HG03469 (cell line): ENCODE results near the gene KCNQ1OT1.

Source experiments
- ATAC-seq: cut with Tn5 transposase; IDR thresholded peaks from one replicate; pipeline ENCODE4 v1.9.1; 2021; ENCODE audit warnings: mild to moderate bottlenecking, moderate library complexity, moderate number of reproducible peaks; ENCODE audit not compliant: unreplicated experiment

KCNQ1OT1 gene

GRCh38 chr11:2688381-2689231 lies 11.2 kb downstream of the KCNQ1OT1 start:
- ATAC-seq, result no peak

- ATAC-seq, result no peak
Observed at GRCh38 chr11:2687782-2688191, 12.0 kb downstream of the KCNQ1OT1 start.

DNA sequence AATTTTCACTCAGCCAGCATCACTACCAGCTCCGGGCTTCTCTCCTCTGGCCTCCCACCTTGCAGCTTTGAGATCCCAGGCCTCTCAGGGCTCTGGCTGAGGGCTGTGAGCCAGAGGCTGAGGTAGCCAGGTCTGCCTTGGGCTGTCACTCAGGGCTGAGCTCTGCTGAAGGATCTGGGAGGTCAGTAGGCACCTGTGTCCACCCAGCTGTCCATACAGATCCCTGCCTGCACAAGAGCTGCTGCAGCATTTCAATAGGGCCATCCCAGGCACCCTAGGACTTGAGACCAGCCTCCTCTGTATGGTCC lies 12.6 kb downstream of the KCNQ1OT1 start:
- no peak for ATAC-seq

- ATAC-seq, result no peak
Observed at GRCh38 chr11:2686360-2687222, 13.2 kb downstream of the KCNQ1OT1 start.

DNA sequence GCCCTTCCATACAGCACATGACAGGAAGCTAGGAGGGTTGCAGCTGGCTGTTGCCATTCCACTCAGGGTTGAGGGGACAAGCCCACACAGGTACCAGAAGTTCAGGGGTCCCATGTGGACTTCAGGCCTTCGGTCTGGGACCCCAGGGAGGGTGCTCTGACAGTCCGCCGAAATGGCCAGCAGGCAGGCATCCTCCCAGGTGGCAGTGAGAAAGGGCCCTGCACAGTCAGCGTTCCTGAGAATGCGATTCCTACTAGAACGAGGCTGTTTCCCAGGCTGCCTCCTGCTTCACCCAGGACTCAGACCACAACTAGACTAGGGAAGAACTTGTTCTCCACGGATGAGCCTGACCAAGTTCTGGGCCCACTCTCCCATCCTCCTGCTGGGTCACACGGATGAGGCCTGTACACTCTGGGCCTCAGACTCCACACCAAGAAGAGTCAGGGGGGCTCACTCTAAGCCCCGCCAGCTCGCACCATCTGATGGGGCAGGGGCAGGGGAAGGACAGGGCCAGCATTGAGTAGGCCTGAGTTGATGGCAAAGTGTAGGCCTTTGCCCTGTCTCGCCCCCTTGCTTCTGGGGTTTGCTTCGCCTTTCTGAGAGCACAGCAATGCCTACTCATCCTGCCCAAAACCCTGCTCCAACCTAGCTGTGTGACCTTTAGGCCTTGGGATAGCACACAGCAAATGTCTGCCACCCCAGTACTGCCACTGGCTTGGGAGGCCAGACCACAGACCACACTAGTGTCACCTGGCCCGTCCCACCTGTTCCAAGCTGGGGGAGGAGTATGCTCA lies 14.0 kb downstream of the KCNQ1OT1 start:
- no peak for ATAC-seq

DNA sequence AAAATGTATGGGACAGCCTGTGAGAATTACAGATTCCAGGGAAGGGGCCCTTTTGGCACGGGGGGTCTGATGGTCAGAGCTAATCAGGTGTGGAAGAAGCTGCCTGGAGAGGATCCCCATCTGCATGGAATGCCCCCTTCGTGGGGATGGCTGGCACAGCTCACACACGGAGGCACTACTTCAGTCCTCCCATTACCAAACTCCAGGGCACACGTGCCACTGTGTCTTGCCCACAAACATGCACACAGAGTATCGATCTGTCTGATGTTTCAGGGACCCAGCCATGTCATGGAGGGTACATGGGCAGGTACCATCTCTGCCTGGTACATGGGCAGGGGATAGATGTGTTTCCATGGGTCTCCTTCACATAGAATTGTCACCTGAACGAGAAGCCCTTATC lies 14.7 kb downstream of the KCNQ1OT1 start:
- no peak for ATAC-seq

GRCh38 chr11:2684581-2684980 lies 15.2 kb downstream of the KCNQ1OT1 start:
- ATAC-seq, result no peak

DNA sequence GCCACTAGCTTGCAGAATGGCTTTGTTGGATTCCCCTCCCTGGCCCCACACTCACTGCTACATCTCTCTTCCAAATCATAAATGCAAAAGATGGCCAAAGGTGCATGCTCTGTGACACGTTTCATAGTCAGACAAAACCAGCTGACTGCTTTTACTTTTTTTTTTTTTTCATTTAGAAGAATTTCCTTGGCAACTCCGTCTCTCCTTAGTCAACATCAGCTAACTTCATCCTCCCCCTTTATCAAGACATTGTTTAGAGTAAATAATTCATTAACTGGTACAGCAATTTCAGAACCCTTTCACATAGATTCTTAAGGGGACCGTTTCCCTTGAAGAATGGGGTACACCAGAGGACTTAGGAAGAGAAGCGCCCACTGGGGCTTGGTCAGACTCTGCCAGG lies 16.0 kb downstream of the KCNQ1OT1 start:
- no peak for ATAC-seq

DNA sequence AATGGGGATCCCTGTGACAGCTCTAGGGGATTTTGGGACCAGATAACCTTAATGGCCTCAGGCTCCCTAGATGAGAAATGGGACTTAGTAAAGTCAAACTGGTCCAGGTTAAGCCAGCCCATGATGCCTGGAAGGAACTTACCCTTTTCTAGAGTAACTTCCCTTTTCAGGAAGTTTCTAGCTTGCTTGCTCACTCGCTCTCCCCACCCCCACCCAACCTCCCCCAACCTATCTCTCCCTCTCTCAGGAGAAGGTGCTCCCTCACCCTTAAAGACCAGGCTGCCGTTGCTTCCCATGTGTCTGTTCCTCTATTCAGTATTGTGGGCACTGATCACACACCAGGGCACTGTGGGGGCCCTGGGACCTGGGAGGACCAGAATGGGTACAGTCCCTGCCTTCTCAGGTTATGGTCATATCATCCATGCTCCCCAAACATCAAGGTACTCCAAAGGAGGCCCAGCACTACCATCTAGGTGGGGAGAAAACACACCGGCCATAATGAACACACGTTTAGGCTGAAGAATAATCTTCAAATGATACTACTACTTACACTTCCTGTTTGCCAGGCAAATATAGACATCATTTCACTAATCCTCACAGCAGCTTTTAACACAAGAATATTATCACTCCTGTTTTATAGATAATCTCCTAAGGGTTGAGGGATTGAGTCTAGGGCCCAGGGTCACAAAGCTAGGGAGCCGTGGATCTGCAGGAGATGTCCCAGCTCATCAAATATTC lies 18.2 kb downstream of the KCNQ1OT1 start:
- no peak for ATAC-seq

GRCh38 chr11:2679011-2679676 lies 20.6 kb downstream of the KCNQ1OT1 start:
- no peak for ATAC-seq

DNA sequence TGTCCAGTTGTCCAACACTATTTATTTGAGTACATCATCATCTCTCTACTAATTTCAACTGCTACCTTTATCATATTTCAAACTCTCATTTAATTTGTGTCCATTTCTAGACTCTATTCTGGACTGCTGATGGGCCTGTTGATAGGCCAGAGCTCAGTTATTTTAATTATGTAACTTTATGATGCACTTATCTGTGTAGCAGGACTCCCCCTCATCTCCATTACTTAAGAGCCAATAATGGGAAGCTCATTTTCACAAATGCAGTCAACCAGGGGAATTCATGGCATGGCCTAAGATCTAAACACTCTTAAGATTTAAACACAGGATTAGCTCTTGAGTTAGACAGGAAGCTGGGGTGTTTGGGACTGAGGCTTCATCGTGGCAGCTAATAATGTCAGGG lies 21.4 kb downstream of the KCNQ1OT1 start:
- ATAC-seq, result no peak

GRCh38 chr11:2677127-2677526 lies 22.7 kb downstream of the KCNQ1OT1 start:
- no peak for ATAC-seq

DNA sequence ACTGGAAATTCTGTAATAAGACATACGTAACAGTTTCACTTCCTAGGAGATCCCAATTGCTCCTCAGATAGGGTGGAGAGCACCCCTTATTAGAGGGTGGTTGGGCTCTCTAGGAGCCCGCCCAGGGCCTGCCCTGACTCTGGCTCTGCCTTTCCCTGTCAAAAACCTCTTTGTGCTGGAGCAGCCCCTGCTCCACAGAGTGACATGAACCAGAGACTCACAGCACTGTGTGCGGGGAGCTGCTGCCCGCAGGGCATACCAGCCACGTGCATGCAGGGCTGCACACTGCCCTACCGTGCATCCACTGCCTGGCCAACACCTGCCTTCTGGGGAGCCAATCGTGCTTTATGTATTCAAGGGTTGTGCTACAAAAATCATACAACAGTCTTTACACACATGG lies 24.3 kb downstream of the KCNQ1OT1 start:
- ATAC-seq, result no peak

- ATAC-seq, result no peak
Observed at GRCh38 chr11:2674658-2675131, 25.1 kb downstream of the KCNQ1OT1 start.

DNA sequence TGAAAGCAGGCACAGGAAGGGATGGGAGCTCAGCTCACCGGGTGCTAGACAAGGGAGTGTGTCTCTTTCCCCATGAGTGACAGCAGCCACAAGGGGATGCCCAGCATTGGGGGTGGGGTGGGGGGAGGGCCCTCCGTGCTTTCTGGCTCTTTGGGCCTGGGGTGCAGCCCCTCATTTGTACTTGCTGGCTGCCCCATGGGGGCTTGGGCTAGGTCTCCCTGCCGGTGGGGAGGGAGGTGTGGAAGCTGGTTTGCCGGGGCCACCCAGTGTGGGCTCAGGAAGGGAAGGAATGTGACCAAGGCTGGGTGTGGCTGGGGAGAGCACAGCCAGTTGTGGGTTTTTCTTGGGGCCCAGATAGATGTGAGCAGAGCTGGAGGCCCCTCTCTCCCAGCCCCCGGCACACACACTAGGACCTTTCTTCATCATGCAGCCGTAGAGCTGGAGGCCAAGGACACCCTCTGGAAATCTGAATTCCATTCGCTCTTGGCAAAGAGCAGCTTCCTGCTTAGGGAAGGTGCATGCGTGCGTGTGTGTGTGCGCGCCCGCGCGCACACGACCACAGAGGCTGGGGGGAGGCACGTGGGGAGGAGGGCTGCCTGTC lies 25.8 kb downstream of the KCNQ1OT1 start:
- ATAC-seq, result no peak

DNA sequence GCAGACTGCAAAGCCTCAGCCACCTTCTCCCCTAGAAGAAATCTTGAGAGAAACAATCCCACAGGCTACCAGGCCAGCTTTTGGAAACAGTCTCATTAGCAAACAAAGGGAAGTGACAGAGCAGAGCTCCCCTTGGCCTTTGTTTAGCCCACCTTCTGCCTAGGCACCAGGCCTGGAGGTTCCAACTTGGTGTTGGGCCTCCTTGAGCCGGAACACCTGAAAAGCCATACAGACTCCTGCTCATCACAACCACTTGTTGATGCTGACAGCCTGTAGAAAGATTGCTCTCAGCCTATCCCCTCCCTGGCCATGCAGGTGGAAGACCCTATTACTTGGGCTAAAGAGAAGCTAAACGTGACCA lies 26.6 kb downstream of the KCNQ1OT1 start:
- ATAC-seq, result no peak

DNA sequence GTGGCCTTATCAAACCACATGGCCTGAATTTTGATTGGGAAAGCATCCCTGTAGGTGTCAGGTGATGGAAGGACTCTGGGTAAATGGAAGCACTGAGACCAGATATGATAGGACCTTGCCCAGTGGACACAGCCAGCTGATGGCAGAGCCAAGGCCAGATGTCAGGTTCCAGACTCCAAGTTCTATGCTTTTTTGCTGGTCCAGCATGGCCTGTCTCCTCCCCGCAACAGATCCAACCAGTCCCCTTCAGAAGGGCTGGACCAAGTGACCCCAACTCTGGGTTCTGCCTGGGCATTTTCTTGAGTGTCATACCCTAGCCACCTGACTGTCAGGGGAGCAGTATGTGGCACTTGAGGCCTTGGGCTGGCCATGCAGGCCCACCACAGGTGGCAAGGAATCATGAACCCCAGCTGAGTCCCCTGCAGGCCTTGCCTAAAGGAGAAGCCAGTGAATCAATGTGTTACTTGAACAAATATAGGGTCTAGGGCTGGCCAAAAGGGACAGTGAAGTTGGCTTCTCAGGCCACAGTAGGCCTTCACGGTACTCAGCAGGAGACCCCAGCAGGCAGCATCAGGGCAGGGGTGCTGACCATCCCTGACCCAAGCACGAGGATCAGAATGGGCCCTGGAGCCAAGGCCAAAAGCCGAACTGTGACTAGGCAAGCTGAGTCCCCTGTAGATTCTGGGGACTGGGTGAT lies 27.1 kb downstream of the KCNQ1OT1 start:
- no peak for ATAC-seq

DNA sequence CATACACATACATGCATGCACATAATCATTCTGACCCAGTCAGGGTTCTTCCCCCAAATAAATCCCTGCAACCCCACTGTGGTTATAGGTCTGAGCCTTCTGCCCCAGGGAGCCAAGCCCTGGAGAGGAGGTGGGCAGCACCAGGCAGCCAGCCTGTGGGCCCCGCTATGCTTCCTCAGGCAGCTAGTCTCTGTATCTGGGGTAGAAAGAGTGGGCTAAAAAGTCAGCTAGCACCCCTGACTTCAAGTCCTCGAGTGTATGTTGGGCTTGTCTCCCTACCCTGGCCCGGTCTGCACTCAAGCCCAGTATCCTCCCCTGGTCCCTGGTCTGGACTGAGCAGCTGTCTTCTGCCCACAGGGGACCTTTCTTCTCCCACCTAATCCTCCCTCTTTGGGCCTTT lies 28.0 kb downstream of the KCNQ1OT1 start:
- ATAC-seq, result no peak

DNA sequence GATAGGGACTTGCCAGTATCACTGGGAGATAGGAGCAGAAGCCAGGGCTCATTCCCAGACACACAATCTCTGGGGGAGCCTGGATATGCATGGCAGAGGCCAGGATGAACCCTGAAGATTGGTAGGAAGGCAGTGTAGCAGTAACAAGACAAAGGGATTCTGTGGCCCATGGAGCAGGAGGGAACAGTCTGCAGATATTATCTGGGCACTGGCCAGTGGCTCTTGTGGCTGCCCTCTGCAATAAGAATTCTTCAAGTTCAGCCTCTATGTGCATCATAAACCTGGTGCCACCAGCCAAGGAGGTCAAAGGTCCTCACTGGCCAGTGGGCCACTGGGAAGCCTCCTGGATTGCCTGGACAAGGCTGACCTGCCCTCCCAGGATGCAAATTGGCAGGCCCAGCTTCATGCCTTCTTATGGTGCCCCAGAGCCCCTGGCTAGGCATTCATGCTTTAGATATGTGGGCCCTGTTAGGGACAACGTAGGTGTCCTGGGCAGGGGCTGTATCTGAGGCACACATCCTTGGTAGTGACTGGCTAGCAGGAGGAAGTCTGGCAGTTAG lies 29.2 kb downstream of the KCNQ1OT1 start:
- ATAC-seq, result no peak
